K562 (cell line): Measurements from ENCODE around the gene PHTF1. TPM values are rescaled to one million over a fixed set of nuclear protein-coding genes. Genes with fewer than 3 reads are reported as not detected.

Source experiments
- ARID3B ChIP-seq: fragments of 250-450 bp; sonication (Bioruptor Pico); IDR thresholded peaks from 2 replicates; pipeline ENCODE4 v1.4.0; 2020; ENCODE audit warnings: borderline replicate concordance
- BHLHE40 ChIP-seq: IDR thresholded peaks from 2 replicates; pipeline ENCODE4 v1.6.1; 2011; ENCODE audit warnings: low read length, improper control_type of control experiment
- BRD9 ChIP-seq: fragments of 450-650 bp; IDR thresholded peaks from 2 replicates; pipeline ENCODE4 v1.6.1; 2018; ENCODE audit warnings: low read depth; ENCODE audit not compliant: partially characterized antibody
- DACH1 ChIP-seq: fragments of 450-650 bp; IDR thresholded peaks from 2 replicates; pipeline ENCODE4 v1.6.1; 2018; ENCODE audit not compliant: partially characterized antibody
- ETV1 ChIP-seq: fragments of 450-650 bp; conservative IDR thresholded peaks from 2 replicates; pipeline ENCODE4 v1.6.1; 2016; ENCODE audit warnings: missing genetic modification characterization, control low read depth, low read depth, missing compliant biosample characterization
- HBP1 ChIP-seq: fragments of 450-650 bp; formaldehyde crosslinking; IDR thresholded peaks from 2 replicates; pipeline ENCODE4 v1.4.0; 2022; ENCODE audit warnings: missing genetic modification characterization
- HMGN3 ChIP-seq: IDR thresholded peaks from 2 replicates; pipeline ENCODE4 v1.6.1; 2011; ENCODE audit warnings: borderline replicate concordance, low read depth, mild to moderate bottlenecking, mixed read lengths, low read length; ENCODE audit not compliant: insufficient read length; ENCODE audit errors: extremely low read depth
- HNRNPLL ChIP-seq: fragments of 200-400 bp; formaldehyde crosslinking; IDR thresholded peaks from 2 replicates; pipeline ENCODE4 v1.6.1; 2017; ENCODE audit warnings: low read length, low read depth, mild to moderate bottlenecking; ENCODE audit not compliant: poor library complexity, severe bottlenecking
- ILF3 ChIP-seq: fragments of 450-650 bp; IDR thresholded peaks from 2 replicates; pipeline ENCODE4 v1.6.1; 2018; ENCODE audit warnings: antibody characterized with exemption, mild to moderate bottlenecking, moderate library complexity, borderline replicate concordance
- MAZ ChIP-seq, 2 experiments: fragments of 450-650 bp in 1 of 2; sonication (generic) in 1 of 2; formaldehyde crosslinking; IDR thresholded peaks in 1 of 2; conservative IDR thresholded peaks in 1 of 2; 2 replicates each; pipeline versions ENCODE4 v1.4.0 to v1.5.0; 2020; ENCODE audit warnings: mild to moderate bottlenecking in 1 of 2, missing genetic modification reagents in 1 of 2
- MXI1 ChIP-seq: IDR thresholded peaks from 2 replicates; pipeline ENCODE4 v1.6.1; 2011; ENCODE audit warnings: low read depth, mild to moderate bottlenecking, improper control_type of control experiment, low read length
- NCOA4 ChIP-seq: fragments of 450-650 bp; IDR thresholded peaks from 2 replicates; pipeline ENCODE4 v1.6.1; 2018; ENCODE audit warnings: mild to moderate bottlenecking; ENCODE audit not compliant: partially characterized antibody
- NR3C1 ChIP-seq: sonication (generic); formaldehyde crosslinking; IDR thresholded peaks from 2 replicates; pipeline ENCODE4 v1.8.1; 2022; ENCODE audit warnings: missing genetic modification reagents
- PHTF2 ChIP-seq: fragments of 250-450 bp; sonication (Bioruptor Pico); IDR thresholded peaks from 2 replicates; pipeline ENCODE4 v1.5.0; 2021; ENCODE audit warnings: mild to moderate bottlenecking
- RFX5 ChIP-seq: IDR thresholded peaks from 2 replicates; pipeline ENCODE4 v1.6.1; 2011; ENCODE audit warnings: low read depth, mild to moderate bottlenecking, improper control_type of control experiment, low read length
- SIX5 ChIP-seq, 2 experiments: IDR thresholded peaks; 2 replicates each; pipeline ENCODE4 v1.6.1; 2011; ENCODE audit warnings: low read length in 2 of 2, borderline replicate concordance in 1 of 2, low read depth in 1 of 2, mild to moderate bottlenecking in 1 of 2, moderate library complexity in 1 of 2; ENCODE audit not compliant: insufficient read depth in 1 of 2
- TGIF2 ChIP-seq: sonication (generic); formaldehyde crosslinking; IDR thresholded peaks from 2 replicates; pipeline ENCODE4 v1.8.1; 2022; ENCODE audit warnings: mild to moderate bottlenecking, missing genetic modification reagents, moderate library complexity
- ZFX ChIP-seq: sonication (generic); formaldehyde crosslinking; IDR thresholded peaks from 2 replicates; pipeline ENCODE4 v1.8.0; 2022; ENCODE audit warnings: mild to moderate bottlenecking, missing genetic modification reagents, moderate library complexity
- ZMIZ1 ChIP-seq, 2 experiments: fragments of 150-350 bp in 1 of 2; IDR thresholded peaks; 2 replicates each; pipeline ENCODE4 v1.6.1; 2012 to 2016; ENCODE audit warnings: low read depth in 2 of 2, low read length in 2 of 2, mild to moderate bottlenecking in 1 of 2, moderate library complexity in 1 of 2
- ZNF583 ChIP-seq: fragments of 250-450 bp; sonication (Bioruptor Pico); IDR thresholded peaks from 2 replicates; pipeline ENCODE4 v1.4.0; 2020
- ZNF764 ChIP-seq: fragments of 250-450 bp; sonication (Bioruptor Pico); IDR thresholded peaks from 2 replicates; pipeline ENCODE4 v1.4.0; 2020; ENCODE audit warnings: low read depth, mild to moderate bottlenecking, moderate library complexity
- polyA plus RNA-seq, 8 experiments: library from polyadenylated mRNA; depleted of rRNA in 4 of 8; stranded (reverse) in 5 of 8; unstranded in 3 of 8; fragments of >200 nt; fragmentation: Nextera tagmentation in 2 of 8; fragmentation: Illumina TruSeq in 1 of 8; extraction: Ambion mirVana in 2 of 8; extraction: Trizol in 1 of 8; gene quantifications; 2 replicates each; pipeline versions ENCODE4 v1.2.1 to v1.2.3, GENCODE V29; 2011 to 2014; ENCODE audit warnings: inconsistent platforms in 1 of 8, missing spikeins in 1 of 8
- total RNA-seq, 7 experiments: library from RNA; depleted of rRNA in 6 of 7; stranded (reverse); fragments of >200 nt in 6 of 7; fragmentation: Illumina TruSeq in 2 of 7; extraction: Trizol in 2 of 7; gene quantifications; 2 replicates each; pipeline versions ENCODE4 v1.2.1 to v1.2.3, GENCODE V29; 2011 to 2021; ENCODE audit warnings: low replicate concordance in 1 of 7

Gene PHTF1
- total and polyA plus RNA-seq, 9 of the 15 experiments (the other 6 are each of a cell fraction or from before 2014, with no cell fraction given), result 8.4 to 36.2 (median 23.0) TPM

GRCh38 chr1:113758631-113759332, 504 bp downstream of the PHTF1 start (continued):
- TF ChIP-seq BRD9 (peak; percentile 17), ARID3B (no peak), HMGN3 (peak; percentile 63), MXI1 (peak; percentile 69; the same call in 1 of the 2 replicates), DACH1 (peak; percentile 7), PHTF2 (CRISPR knock-in tag) (0 out of 2 replicates have a peak, but pooled peaks have one; percentile 72), SIX5 (IDR thresholded peaks at IDR 0.05; ENCODE audit: borderline replicate concordance in 1 of 2, insufficient read depth in 1 of 2, low read depth in 1 of 2, low read length in 2 of 2) (no peak), BHLHE40 (no peak), ZNF583 (CRISPR knock-in tag) (no peak), NR3C1 (CRISPR knock-in tag) (0 out of 2 replicates have a peak, but pooled peaks have one; percentile 73), MAZ (CRISPR knock-in tag; conservative IDR thresholded peaks at IDR 0.05 in 1 of 2, IDR thresholded peaks at IDR 0.05 in 1 of 2) (peak; percentile 29 to 38; a peak in 1 of 4 replicates), NCOA4 (no peak), TGIF2 (CRISPR knock-in tag) (no peak), HBP1 (CRISPR knock-in tag) (no peak), ETV1 (no peak), HNRNPLL (peak; percentile 64), ZNF764 (CRISPR knock-in tag) (no peak), ZMIZ1 (IDR thresholded peaks at IDR 0.05; ENCODE audit: low read depth in 2 of 2, low read length in 2 of 2) (peak in 1 of 2 experiments; percentile 68; a peak in 2 of 4 replicates), RFX5 (no peak), ILF3 (0 out of 2 replicates have a peak, but pooled peaks have one; percentile 19), ZFX (no peak)
